A673 (cell line): ENCODE measurements around the gene LRRC47.

Experiments used
- CTCF ChIP-seq: fragments of 300-800, 200-600 bp; sonication (generic); conservative IDR thresholded peaks from 2 replicates; pipeline ENCODE4 v1.5.1; 2017; ENCODE audit warnings: low read depth, mild to moderate bottlenecking, antibody characterized with exemption, low read length, moderate library complexity, mixed read lengths
- EZH2 ChIP-seq: fragments of 200-600 bp; sonication (generic); IDR thresholded peaks from 2 replicates; pipeline ENCODE4 v1.6.1; 2017; ENCODE audit warnings: borderline replicate concordance, low read depth, mild to moderate bottlenecking, mixed read lengths, antibody characterized with exemption, low read length; ENCODE audit not compliant: poor library complexity, severe bottlenecking

DNA sequence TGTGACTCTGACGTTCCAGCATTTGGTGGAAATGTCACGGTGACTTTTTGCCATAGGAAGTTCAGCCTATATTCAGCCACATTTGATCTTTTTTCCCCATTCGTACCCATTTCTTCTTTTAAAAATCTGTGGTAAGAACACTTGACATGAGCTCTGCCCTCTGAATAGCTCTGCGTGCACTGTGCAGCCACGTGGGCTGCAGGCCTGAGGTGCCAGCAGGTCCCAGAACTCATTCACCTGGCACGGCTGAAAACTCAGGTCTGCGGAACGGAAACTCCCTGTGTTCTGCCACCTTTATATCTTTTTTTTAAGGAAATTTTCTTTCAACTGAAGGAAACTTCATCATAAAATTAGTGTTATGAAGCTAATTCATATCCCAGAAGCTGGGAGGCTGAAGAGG is 32.1 kb upstream of the LRRC47 start:
- TF ChIP-seq CTCF, result no peak
- TF ChIP-seq EZH2, result no peak
